ENCODE measurements around the gene TEPSIN.
"Not testable (repeated sequence)": the region's sequence is repeated elsewhere in the genome, so short reads cannot be mapped to it uniquely, and the experiment has no call there.

TEPSIN gene

GRCh38 chr17:81229666-81229920 is 9.3 kb downstream of the TEPSIN start:
- Histone ChIP-seq H3K9ac (no peak overlapping the region), H3K4me3 (IDR thresholded peaks at IDR 0.05; ENCODE audit: insufficient read depth, low read depth, low read length) (no peak overlapping the region), H4K20me1 (ENCODE audit: insufficient read depth) (no peaks in the 10 kb centered on the region), H3K4me2 (no peak overlapping the region), H3K27ac (no peak overlapping the region), H3K27me3 (ENCODE audit: insufficient read depth, low read depth) (no peaks in the 10 kb centered on the region), H3K36me3 (ENCODE audit: insufficient read depth) (no peaks in the 10 kb centered on the region), H3K4me1 (ENCODE audit: low read depth, poor library complexity, severe bottlenecking) (no peaks in the 10 kb centered on the region), H3K79me2 (ENCODE audit: insufficient read depth, low read depth) (no peaks in the 10 kb centered on the region), H2AFZ (ENCODE audit: low read depth) (no peak overlapping the region)
- TF ChIP-seq CTCF (conservative IDR thresholded peaks at IDR 0.05; ENCODE audit: low read depth, low read length): no peak

GRCh38 chr17:81228834-81229665 is 9.8 kb downstream of the TEPSIN start:
- Histone ChIP-seq H2AFZ (ENCODE audit: low read depth) (no peak overlapping the region), H3K36me3 (ENCODE audit: insufficient read depth) (no peaks in the 10 kb centered on the region), H3K79me2 (ENCODE audit: insufficient read depth, low read depth) (no peaks in the 10 kb centered on the region), H3K4me2 (no peak overlapping the region), H3K4me3 (IDR thresholded peaks at IDR 0.05; ENCODE audit: insufficient read depth, low read depth, low read length) (no peak overlapping the region), H3K27me3 (ENCODE audit: insufficient read depth, low read depth) (no peaks in the 10 kb centered on the region), H4K20me1 (ENCODE audit: insufficient read depth) (no peaks in the 10 kb centered on the region), H3K27ac (no peak overlapping the region), H3K4me1 (ENCODE audit: low read depth, poor library complexity, severe bottlenecking) (no peaks in the 10 kb centered on the region), H3K9ac (no peak overlapping the region)
- TF ChIP-seq CTCF (conservative IDR thresholded peaks at IDR 0.05; ENCODE audit: low read depth, low read length): no peak

- H3K27ac ChIP-seq: no peak overlapping the region
Observed at GRCh38 chr17:81228420-81228819, 10.4 kb downstream of the TEPSIN start.

GRCh38 chr17:81227630-81228029 is 11.2 kb downstream of the TEPSIN start:
- not testable (repeated sequence) for H3K9ac ChIP-seq; H3K4me1 ChIP-seq (ENCODE audit: low read depth, poor library complexity, severe bottlenecking); H2AFZ ChIP-seq (ENCODE audit: low read depth); H3K27me3 ChIP-seq (ENCODE audit: insufficient read depth, low read depth); H3K4me3 ChIP-seq (IDR thresholded peaks at IDR 0.05; ENCODE audit: insufficient read depth, low read depth, low read length); H3K4me2 ChIP-seq; H3K36me3 ChIP-seq (ENCODE audit: insufficient read depth); H3K79me2 ChIP-seq (ENCODE audit: insufficient read depth, low read depth); H3K27ac ChIP-seq; H4K20me1 ChIP-seq (ENCODE audit: insufficient read depth)

More at GRCh38 chr17:81228420-81228819, 10.4 kb downstream of the TEPSIN start:
- H3K4me3 ChIP-seq (IDR thresholded peaks at IDR 0.05; ENCODE audit: insufficient read depth, low read depth, low read length): no peak overlapping the region
- H3K9ac ChIP-seq: no peak overlapping the region
- no peaks in the 10 kb centered on the region for H3K27me3 ChIP-seq (ENCODE audit: insufficient read depth, low read depth)
- no peaks in the 10 kb centered on the region for H3K36me3 ChIP-seq (ENCODE audit: insufficient read depth)
- no peaks in the 10 kb centered on the region for H3K79me2 ChIP-seq (ENCODE audit: insufficient read depth, low read depth)
- no peak overlapping the region for H2AFZ ChIP-seq (ENCODE audit: low read depth)
- no peaks in the 10 kb centered on the region for H4K20me1 ChIP-seq (ENCODE audit: insufficient read depth)
- H3K4me2 ChIP-seq: no peak overlapping the region
- TF ChIP-seq CTCF (conservative IDR thresholded peaks at IDR 0.05; ENCODE audit: low read depth, low read length): no peak
- peaks cover 4% of the 10 kb centered on the region for H3K4me1 ChIP-seq (ENCODE audit: low read depth, poor library complexity, severe bottlenecking)

GRCh38 chr17:81223762-81224130 is 15.1 kb downstream of the TEPSIN start:
- no peak for TF ChIP-seq CTCF (conservative IDR thresholded peaks at IDR 0.05; ENCODE audit: low read depth, low read length)
- peak overlapping the region; percentile 76 for H3K4me2 ChIP-seq
- no peaks in the 10 kb centered on the region for H3K79me2 ChIP-seq (ENCODE audit: insufficient read depth, low read depth)
- no peaks in the 10 kb centered on the region for H3K27me3 ChIP-seq (ENCODE audit: insufficient read depth, low read depth)
- H3K9ac ChIP-seq: peak overlapping the region; percentile 57; the same call in 1 of the 2 replicates
- H3K4me1 ChIP-seq (ENCODE audit: low read depth, poor library complexity, severe bottlenecking): peaks cover 18% of the 10 kb centered on the region
- peak overlapping the region; percentile 97 for H2AFZ ChIP-seq (ENCODE audit: low read depth)
- H3K36me3 ChIP-seq (ENCODE audit: insufficient read depth): no peaks in the 10 kb centered on the region
- no peak overlapping the region for H3K27ac ChIP-seq
- H3K4me3 ChIP-seq (IDR thresholded peaks at IDR 0.05; ENCODE audit: insufficient read depth, low read depth, low read length): no peak overlapping the region
- H4K20me1 ChIP-seq (ENCODE audit: insufficient read depth): no peaks in the 10 kb centered on the region
